HepG2 (cell line): ENCODE results near the gene GALNT11. TPM values are rescaled to one million over a fixed set of nuclear protein-coding genes. Genes with fewer than 3 reads are reported as not detected.

Source experiments
- ATAC-seq: fragments of 200-7000 bp; cut with Tn5 transposase; 3 replicates; pipeline ENCODE4 v1.9.1; 2020; ENCODE audit warnings: mild to moderate bottlenecking, moderate library complexity
- BruUV-seq: library from RNA; stranded (reverse); fragments of 400-500 nt; replicated peaks from 2 replicates; lab custom pipeline; 2021; lab: Mats Ljungman, UMichigan
- CTCF ChIA-PET: fragments of 300-600 bp; formaldehyde crosslinking; extraction: SDS; loops from one replicate; lab custom pipeline; 2021; ENCODE audit warnings: low total read pairs, inconsistent platforms, low intra/inter-chr PET ratio; lab: Yijun Ruan, JAX
- POLR2A ChIA-PET: fragments of 350-600 bp; sonication (Branson Sonifier 250); formaldehyde crosslinking; loops from one replicate; lab custom pipeline; 2020; ENCODE audit warnings: antibody characterized with exemption, inconsistent platforms; lab: Yijun Ruan, JAX
- DNase-seq: peaks from one replicate; pipeline ENCODE4 v3.0.0-alpha.2; 2015; ENCODE audit warnings: low spot score
- FAIRE-seq: peaks from 3 replicates; lab custom pipeline; 2011; peaks lifted over from hg19 to GRCh38; lab: Jason Lieb, UNC
- H2AFZ ChIP-seq: one replicate; pipeline ENCODE4 v1.6.1; 2011; ENCODE audit warnings: low read length, inconsistent platforms
- H3K27ac ChIP-seq: fragments of 300-600 bp; 3 replicates; pipeline ENCODE4 v1.8.0; 2011; ENCODE audit warnings: mixed run types, mild to moderate bottlenecking, mixed read lengths, low read length, inconsistent platforms; ENCODE audit not compliant: insufficient read depth; ENCODE audit errors: extremely low read length
- H3K27me3 ChIP-seq, 2 experiments: fragments of 200-600 bp in 1 of 2; 2 replicates in 1 of 2; 3 replicates in 1 of 2; pipeline versions ENCODE4 v1.6.0 to v1.8.0; 2011; ENCODE audit warnings: low read length in 2 of 2, mild to moderate bottlenecking in 2 of 2, moderate library complexity in 2 of 2, inconsistent platforms in 1 of 2; ENCODE audit not compliant: insufficient read depth in 2 of 2, control insufficient read depth in 1 of 2
- H3K36me3 ChIP-seq, 2 experiments: fragments of 200-600 bp in 1 of 2; replicated peaks in 1 of 2; 2 replicates in 1 of 2; 3 replicates in 1 of 2; pipeline versions ENCODE4 v1.5.1 to v1.8.0; 2011; ENCODE audit warnings: low read length in 2 of 2, inconsistent platforms in 1 of 2; ENCODE audit not compliant: insufficient read depth in 2 of 2, control insufficient read depth in 1 of 2
- H3K4me1 ChIP-seq: 2 replicates; pipeline ENCODE4 v1.5.1; 2012; ENCODE audit warnings: low read length, inconsistent platforms; ENCODE audit not compliant: insufficient read depth
- H3K4me2 ChIP-seq: 2 replicates; pipeline ENCODE4 v1.6.0; 2011; ENCODE audit warnings: low read depth, low read length, inconsistent platforms
- H3K4me3 ChIP-seq, 3 experiments: fragments of 200-600 bp in 1 of 3; sonication (generic), shearing (Covaris generic) in 1 of 3; replicated peaks in 1 of 3; 2 replicates each; pipeline ENCODE4 v1.5.1; 2011 to 2016; ENCODE audit warnings: low read length in 3 of 3, inconsistent platforms in 2 of 3, low read depth in 2 of 3, mild to moderate bottlenecking in 2 of 3, control low read depth in 1 of 3, mixed read lengths in 1 of 3; ENCODE audit not compliant: insufficient read depth in 1 of 3
- H3K79me2 ChIP-seq: one replicate; pipeline ENCODE4 v1.6.1; 2011; ENCODE audit warnings: low read length, inconsistent platforms; ENCODE audit not compliant: insufficient read depth
- H3K9ac ChIP-seq: 2 replicates; pipeline ENCODE4 v1.6.0; 2011; ENCODE audit warnings: mild to moderate bottlenecking, low read depth, low read length, inconsistent platforms; ENCODE audit not compliant: insufficient read depth
- H3K9me3 ChIP-seq: 2 replicates; pipeline ENCODE4 v1.5.1; 2012; ENCODE audit warnings: mild to moderate bottlenecking, low read length
- H4K20me1 ChIP-seq: 2 replicates; pipeline ENCODE4 v1.6.0; 2011; ENCODE audit warnings: inconsistent platforms, mild to moderate bottlenecking, low read length, moderate library complexity; ENCODE audit not compliant: insufficient read depth
- PHB2 ChIP-seq: fragments of 450-650 bp; IDR thresholded peaks from 2 replicates; pipeline ENCODE4 v1.6.1; 2018; ENCODE audit not compliant: partially characterized antibody
- RELA ChIP-seq: sonication (generic); formaldehyde crosslinking; IDR thresholded peaks from 2 replicates; pipeline ENCODE4 v1.4.0; 2020; ENCODE audit warnings: missing genetic modification reagents
- RFX1 ChIP-seq: fragments of 450-650 bp; IDR thresholded peaks from 2 replicates; pipeline ENCODE4 v1.6.1; 2017
- SNAPC2 ChIP-seq: sonication (generic); formaldehyde crosslinking; IDR thresholded peaks from 2 replicates; pipeline ENCODE4 v1.8.1; 2022; ENCODE audit warnings: mild to moderate bottlenecking, missing genetic modification reagents
- STAT5B ChIP-seq: sonication (generic); formaldehyde crosslinking; IDR thresholded peaks from 2 replicates; pipeline ENCODE4 v1.4.0; 2020; ENCODE audit warnings: missing genetic modification reagents
- ZNF367 ChIP-seq: sonication (generic); formaldehyde crosslinking; IDR thresholded peaks from 2 replicates; pipeline ENCODE4 v1.4.0; 2020; ENCODE audit warnings: missing genetic modification reagents, borderline replicate concordance
- ZNF569 ChIP-seq: sonication (generic); formaldehyde crosslinking; IDR thresholded peaks from 2 replicates; pipeline ENCODE4 v1.5.0; 2020; ENCODE audit warnings: mild to moderate bottlenecking, missing genetic modification reagents, moderate library complexity, borderline replicate concordance
- ZNF672 ChIP-seq: sonication (generic); formaldehyde crosslinking; IDR thresholded peaks from 2 replicates; pipeline ENCODE4 v1.8.1; 2022; ENCODE audit warnings: missing genetic modification reagents
- WGBS: methylation state at CpG from one replicate; pipeline ENCODE4 v1.1.6; 2017; ENCODE audit warnings: low lambda C conversion rate; 5-methylcytosine and 5-hydroxymethylcytosine counted together
- in situ Hi-C: cut with HindIII; loops from 2 replicates; pipeline ENCODE4 v1.10.0; 2017; ENCODE audit warnings: low pct_unique_long_range_greater_than_20kb; ENCODE audit not compliant: extremely low pct_ligation_motif_present
- intact Hi-C: fragments of 100-400 bp; cut with micrococcal nuclease; formaldehyde crosslinking; loops from one replicate; pipeline ENCODE4 v1.10.0; 2022; ENCODE audit not compliant: unreplicated experiment
- polyA plus RNA-seq, 8 experiments: library from polyadenylated mRNA; depleted of rRNA in 3 of 8; stranded (reverse) in 7 of 8; unstranded in 1 of 8; fragments of >200 nt; fragmentation: Illumina TruSeq in 4 of 8; extraction: Trizol in 4 of 8; gene quantifications; 2 replicates each; pipeline versions ENCODE4 v1.2.1 to v1.2.3, GENCODE V29; 2011 to 2016; ENCODE audit warnings: low read depth in 4 of 8, missing spikeins in 1 of 8, mixed read lengths in 1 of 8; ENCODE audit not compliant: insufficient read depth in 1 of 8
- total RNA-seq, 5 experiments: library from RNA; depleted of rRNA; stranded (reverse); fragments of >200 nt; fragmentation: Illumina TruSeq; extraction: Trizol; gene quantifications; 2 replicates each; pipeline ENCODE4 v1.2.3, GENCODE V29; 2016; ENCODE audit warnings: low read depth in 1 of 5
- TF ChIP-seq, protein P1 (sequence below): IDR thresholded peaks from 2 replicates; pipeline ENCODE4 v1.6.1; 2016; ENCODE audit warnings: mild to moderate bottlenecking
- TF ChIP-seq, protein P2 (sequence below): sonication (generic); formaldehyde crosslinking; IDR thresholded peaks from 2 replicates; pipeline ENCODE4 v1.4.0; 2020; ENCODE audit warnings: mild to moderate bottlenecking, missing genetic modification reagents
- TF ChIP-seq, protein P3 (sequence below): sonication (generic); formaldehyde crosslinking; IDR thresholded peaks from 2 replicates; pipeline ENCODE4 v1.4.0; 2020; ENCODE audit warnings: missing genetic modification reagents
- TF ChIP-seq, protein P4 (sequence below): sonication (generic); formaldehyde crosslinking; IDR thresholded peaks from 2 replicates; pipeline ENCODE4 v1.4.0; 2020; ENCODE audit warnings: mild to moderate bottlenecking, missing genetic modification reagents
- TF ChIP-seq, protein P5 (sequence below): sonication (generic); formaldehyde crosslinking; IDR thresholded peaks from 2 replicates; pipeline ENCODE4 v1.5.0; 2020; ENCODE audit warnings: missing genetic modification reagents

Gene GALNT11
- total and polyA plus RNA-seq, 2 of the 13 experiments (the other 11 are each of a cell fraction or from before 2014, with no cell fraction given): 9.3 to 16.3 TPM

DNA sequence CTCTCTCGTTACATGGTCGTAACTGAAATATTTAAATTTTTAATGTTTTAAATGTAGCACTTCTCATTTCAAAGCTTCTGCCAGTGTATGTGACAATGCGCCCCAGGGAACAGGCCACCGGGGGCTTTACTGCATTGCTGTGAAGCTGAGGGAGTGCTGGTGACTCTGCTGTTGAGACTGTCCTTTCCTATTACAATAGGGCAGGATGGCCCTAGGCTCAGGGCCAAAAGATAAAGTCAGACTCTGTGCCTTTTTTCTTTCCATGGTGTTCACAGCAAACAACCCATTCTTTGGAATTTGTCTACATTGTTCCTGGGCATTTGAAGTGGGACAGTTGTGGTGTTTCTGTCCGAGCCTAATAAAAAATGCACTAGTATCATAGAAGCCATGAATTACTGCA lies 107.3 kb downstream of the GALNT11 start:
- WGBS: 98% methylated on average over 5 of the region's 5 CpGs
- peak; percentile 45 for ATAC-seq
- H4K20me1 ChIP-seq: no peaks in the 10 kb centered on the region
- no peak overlapping the region for H2AFZ ChIP-seq
- H3K79me2 ChIP-seq: no peaks in the 10 kb centered on the region
- no peak overlapping the region for H3K9ac ChIP-seq
- DNase-seq: no peak
- H3K27me3 ChIP-seq: no peaks in the 10 kb centered on the region
- TF ChIP-seq SNAPC2 (CRISPR knock-in tag) (no peak), ZNF672 (CRISPR knock-in tag) (no peak), ZNF569 (CRISPR knock-in tag) (no peak), PHB2 (no peak), ZNF367 (CRISPR knock-in tag) (no peak), STAT5B (no peak), RFX1 (no peak), RELA (no peak)
- TF ChIP-seq, protein P1, sequence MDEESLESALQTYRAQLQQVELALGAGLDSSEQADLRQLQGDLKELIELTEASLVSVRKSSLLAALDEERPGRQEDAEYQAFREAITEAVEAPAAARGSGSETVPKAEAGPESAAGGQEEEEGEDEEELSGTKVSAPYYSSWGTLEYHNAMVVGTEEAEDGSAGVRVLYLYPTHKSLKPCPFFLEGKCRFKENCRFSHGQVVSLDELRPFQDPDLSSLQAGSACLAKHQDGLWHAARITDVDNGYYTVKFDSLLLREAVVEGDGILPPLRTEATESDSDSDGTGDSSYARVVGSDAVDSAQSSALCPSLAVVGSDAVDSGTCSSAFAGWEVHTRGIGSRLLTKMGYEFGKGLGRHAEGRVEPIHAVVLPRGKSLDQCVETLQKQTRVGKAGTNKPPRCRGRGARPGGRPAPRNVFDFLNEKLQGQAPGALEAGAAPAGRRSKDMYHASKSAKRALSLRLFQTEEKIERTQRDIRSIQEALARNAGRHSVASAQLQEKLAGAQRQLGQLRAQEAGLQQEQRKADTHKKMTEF (CRISPR knock-in tag): no peak
- TF ChIP-seq, protein P2, sequence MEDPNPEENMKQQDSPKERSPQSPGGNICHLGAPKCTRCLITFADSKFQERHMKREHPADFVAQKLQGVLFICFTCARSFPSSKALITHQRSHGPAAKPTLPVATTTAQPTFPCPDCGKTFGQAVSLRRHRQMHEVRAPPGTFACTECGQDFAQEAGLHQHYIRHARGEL: no peak
- TF ChIP-seq, protein P3, sequence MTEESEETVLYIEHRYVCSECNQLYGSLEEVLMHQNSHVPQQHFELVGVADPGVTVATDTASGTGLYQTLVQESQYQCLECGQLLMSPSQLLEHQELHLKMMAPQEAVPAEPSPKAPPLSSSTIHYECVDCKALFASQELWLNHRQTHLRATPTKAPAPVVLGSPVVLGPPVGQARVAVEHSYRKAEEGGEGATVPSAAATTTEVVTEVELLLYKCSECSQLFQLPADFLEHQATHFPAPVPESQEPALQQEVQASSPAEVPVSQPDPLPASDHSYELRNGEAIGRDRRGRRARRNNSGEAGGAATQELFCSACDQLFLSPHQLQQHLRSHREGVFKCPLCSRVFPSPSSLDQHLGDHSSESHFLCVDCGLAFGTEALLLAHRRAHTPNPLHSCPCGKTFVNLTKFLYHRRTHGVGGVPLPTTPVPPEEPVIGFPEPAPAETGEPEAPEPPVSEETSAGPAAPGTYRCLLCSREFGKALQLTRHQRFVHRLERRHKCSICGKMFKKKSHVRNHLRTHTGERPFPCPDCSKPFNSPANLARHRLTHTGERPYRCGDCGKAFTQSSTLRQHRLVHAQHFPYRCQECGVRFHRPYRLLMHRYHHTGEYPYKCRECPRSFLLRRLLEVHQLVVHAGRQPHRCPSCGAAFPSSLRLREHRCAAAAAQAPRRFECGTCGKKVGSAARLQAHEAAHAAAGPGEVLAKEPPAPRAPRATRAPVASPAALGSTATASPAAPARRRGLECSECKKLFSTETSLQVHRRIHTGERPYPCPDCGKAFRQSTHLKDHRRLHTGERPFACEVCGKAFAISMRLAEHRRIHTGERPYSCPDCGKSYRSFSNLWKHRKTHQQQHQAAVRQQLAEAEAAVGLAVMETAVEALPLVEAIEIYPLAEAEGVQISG: no peak
- TF ChIP-seq, protein P4, sequence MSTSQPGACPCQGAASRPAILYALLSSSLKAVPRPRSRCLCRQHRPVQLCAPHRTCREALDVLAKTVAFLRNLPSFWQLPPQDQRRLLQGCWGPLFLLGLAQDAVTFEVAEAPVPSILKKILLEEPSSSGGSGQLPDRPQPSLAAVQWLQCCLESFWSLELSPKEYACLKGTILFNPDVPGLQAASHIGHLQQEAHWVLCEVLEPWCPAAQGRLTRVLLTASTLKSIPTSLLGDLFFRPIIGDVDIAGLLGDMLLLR (CRISPR knock-in tag): no peak
- TF ChIP-seq, protein P5, sequence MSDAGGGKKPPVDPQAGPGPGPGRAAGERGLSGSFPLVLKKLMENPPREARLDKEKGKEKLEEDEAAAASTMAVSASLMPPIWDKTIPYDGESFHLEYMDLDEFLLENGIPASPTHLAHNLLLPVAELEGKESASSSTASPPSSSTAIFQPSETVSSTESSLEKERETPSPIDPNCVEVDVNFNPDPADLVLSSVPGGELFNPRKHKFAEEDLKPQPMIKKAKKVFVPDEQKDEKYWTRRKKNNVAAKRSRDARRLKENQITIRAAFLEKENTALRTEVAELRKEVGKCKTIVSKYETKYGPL (CRISPR knock-in tag): no peak
- no peak overlapping the region for H3K27ac ChIP-seq
- intact Hi-C loops (no loop called here), in situ Hi-C loops (no loop called here)
- CTCF ChIA-PET: no interaction called here
- POLR2A ChIA-PET: no interaction called here
- FAIRE-seq: no peak
- H3K4me3 ChIP-seq: no peak overlapping the region
- no peak overlapping the region for H3K4me2 ChIP-seq
- H3K4me1 ChIP-seq: no peaks in the 10 kb centered on the region
- no peaks in the 10 kb centered on the region for H3K9me3 ChIP-seq
- no TSS peak for BruUV-seq
- peaks cover 9 to 17% of the 10 kb centered on the region in 2 experiments; a peak in 4 of 5 replicates for H3K36me3 ChIP-seq
